Brain microvascular endothelial cell (primary cell): Measurements from ENCODE around the gene BLOC1S2.

Experiments
- DNase-seq: peaks from one replicate; pipeline ENCODE4 v3.0.0-alpha.2; 2020
- H3K27ac ChIP-seq: fragments of 250-450 bp; sonication (Bioruptor Pico); 2 replicates; pipeline ENCODE4 v1.5.1; 2020; ENCODE audit warnings: mild to moderate bottlenecking, moderate library complexity
- H3K27me3 ChIP-seq: fragments of 250-450 bp; sonication (Bioruptor Pico); replicated peaks from 2 replicates; pipeline ENCODE4 v1.5.1; 2020; ENCODE audit warnings: mild to moderate bottlenecking
- H3K36me3 ChIP-seq: fragments of 250-450 bp; sonication (Bioruptor Pico); replicated peaks from 2 replicates; pipeline ENCODE4 v1.5.1; 2020; ENCODE audit warnings: mild to moderate bottlenecking
- H3K4me3 ChIP-seq: 2 replicates; pipeline ENCODE4 v1.5.1; 2011; ENCODE audit warnings: low read depth, mild to moderate bottlenecking, control low read depth, low read length, moderate library complexity
- in situ Hi-C: cut with HindIII; loops from 2 replicates; pipeline ENCODE4 v1.10.0; 2017; ENCODE audit warnings: low sequenced_read_pairs, low pct_ligation_motif_present
- TF ChIP-seq, protein P1 (sequence below): IDR thresholded peaks from 2 replicates; pipeline ENCODE4 v1.5.1; 2011; ENCODE audit warnings: low read depth, mild to moderate bottlenecking, moderate library complexity, low read length, control low read depth, inconsistent platforms; ENCODE audit errors: missing control alignments

BLOC1S2 gene

DNA sequence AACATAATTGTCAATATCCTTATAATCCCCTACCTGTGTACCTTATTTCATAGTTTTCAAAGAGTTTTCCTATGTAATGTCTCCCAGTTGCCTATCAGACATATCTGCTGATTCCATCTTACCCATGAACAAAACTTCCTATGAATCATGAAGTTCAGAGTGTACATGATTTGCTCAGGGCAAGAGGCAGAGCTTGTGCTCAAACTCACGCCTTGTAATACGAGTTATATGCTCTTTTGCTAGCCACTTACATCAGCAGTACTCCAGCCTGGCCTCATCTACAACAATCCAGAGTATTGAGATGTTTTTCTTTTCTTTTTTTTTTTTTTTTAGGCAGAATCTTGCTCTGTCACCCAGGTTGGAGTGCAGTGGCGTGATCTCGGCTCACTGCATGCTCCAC, 31.7 kb upstream of the BLOC1S2 start:
- TF ChIP-seq, protein P1, sequence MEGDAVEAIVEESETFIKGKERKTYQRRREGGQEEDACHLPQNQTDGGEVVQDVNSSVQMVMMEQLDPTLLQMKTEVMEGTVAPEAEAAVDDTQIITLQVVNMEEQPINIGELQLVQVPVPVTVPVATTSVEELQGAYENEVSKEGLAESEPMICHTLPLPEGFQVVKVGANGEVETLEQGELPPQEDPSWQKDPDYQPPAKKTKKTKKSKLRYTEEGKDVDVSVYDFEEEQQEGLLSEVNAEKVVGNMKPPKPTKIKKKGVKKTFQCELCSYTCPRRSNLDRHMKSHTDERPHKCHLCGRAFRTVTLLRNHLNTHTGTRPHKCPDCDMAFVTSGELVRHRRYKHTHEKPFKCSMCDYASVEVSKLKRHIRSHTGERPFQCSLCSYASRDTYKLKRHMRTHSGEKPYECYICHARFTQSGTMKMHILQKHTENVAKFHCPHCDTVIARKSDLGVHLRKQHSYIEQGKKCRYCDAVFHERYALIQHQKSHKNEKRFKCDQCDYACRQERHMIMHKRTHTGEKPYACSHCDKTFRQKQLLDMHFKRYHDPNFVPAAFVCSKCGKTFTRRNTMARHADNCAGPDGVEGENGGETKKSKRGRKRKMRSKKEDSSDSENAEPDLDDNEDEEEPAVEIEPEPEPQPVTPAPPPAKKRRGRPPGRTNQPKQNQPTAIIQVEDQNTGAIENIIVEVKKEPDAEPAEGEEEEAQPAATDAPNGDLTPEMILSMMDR, result no peak
- peaks cover 3% of the 10 kb centered on the region for H3K27me3 ChIP-seq
- DNase-seq, result no peak
- H3K27ac ChIP-seq, result no peak overlapping the region
- no peaks in the 10 kb centered on the region for H3K36me3 ChIP-seq
- in situ Hi-C loops, result no loop called here
- H3K4me3 ChIP-seq, result no peak overlapping the region

DNA sequence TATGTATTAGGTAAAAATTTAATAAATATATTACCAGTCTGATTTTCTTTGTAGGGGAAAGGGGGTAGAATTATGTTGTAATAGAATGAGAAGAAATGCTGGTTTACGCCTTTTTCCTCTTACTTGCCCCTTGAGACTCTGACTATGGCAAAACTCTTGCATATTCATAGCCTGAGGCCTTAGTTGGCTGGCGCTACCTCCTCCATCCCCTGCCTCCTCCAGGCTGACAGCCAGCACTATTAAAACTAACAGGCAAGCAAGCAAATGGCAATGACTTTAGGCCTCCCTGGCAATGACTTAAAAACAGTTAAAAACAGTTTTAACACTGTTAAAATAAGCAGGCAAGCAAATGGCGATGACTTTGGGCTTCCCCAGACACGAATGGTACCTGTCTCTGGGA, 29.1 kb upstream of the BLOC1S2 start:
- Histone ChIP-seq H3K4me3 (no peak overlapping the region), H3K36me3 (no peaks in the 10 kb centered on the region), H3K27ac (no peak overlapping the region), H3K27me3 (peaks cover 12% of the 10 kb centered on the region)
- TF ChIP-seq, protein P1, result no peak
- no peak for DNase-seq
- in situ Hi-C loops, result no loop called here

DNA sequence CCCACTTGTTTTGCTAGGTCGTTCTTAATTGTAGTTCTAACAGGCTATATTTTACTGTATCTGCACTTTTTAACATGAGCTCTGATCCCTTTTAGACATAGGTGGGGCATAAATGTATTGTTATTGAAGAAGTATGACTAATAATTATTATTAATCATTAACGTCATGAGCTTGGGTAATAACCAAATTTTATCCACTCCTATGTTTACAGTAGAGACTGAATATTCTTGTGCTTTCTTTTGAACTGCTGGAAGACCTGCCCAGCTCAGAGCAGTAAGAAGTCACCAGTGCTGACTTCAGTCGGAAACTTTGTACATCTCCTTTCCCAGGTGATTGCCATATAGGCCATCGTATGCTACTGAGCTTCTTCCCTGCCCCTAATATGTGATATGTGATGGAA, 24.8 kb upstream of the BLOC1S2 start:
- Histone ChIP-seq H3K27me3 (peaks cover 12% of the 10 kb centered on the region), H3K27ac (no peak overlapping the region), H3K36me3 (no peaks in the 10 kb centered on the region), H3K4me3 (no peak overlapping the region)
- no peak for DNase-seq
- TF ChIP-seq, protein P1, result no peak
- in situ Hi-C loops, result no loop called here

DNA sequence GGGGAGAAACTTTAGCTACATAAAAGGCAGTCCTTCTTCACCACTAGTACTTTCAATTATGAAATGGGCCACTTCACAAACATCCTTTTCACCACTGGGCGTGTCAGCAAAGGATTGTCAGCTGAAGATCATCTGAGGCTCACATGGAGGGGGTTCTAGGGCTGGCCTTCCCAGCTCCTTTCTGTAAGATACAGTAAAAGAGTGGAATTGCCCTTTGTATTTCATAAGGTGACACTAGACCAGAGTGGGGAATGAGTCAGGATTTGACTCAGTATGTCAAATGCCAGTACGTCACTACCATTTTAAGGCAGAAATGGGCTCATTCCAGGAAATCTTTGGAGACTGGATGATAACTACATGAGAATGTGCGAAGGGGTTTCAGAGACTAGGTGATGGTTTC, 21.2 kb upstream of the BLOC1S2 start:
- Histone ChIP-seq H3K27me3 (peaks cover 8% of the 10 kb centered on the region), H3K4me3 (no peak overlapping the region), H3K27ac (no peak overlapping the region), H3K36me3 (no peaks in the 10 kb centered on the region)
- in situ Hi-C loops, result no loop called here
- TF ChIP-seq, protein P1, result no peak
- peak; percentile 52 for DNase-seq

DNA sequence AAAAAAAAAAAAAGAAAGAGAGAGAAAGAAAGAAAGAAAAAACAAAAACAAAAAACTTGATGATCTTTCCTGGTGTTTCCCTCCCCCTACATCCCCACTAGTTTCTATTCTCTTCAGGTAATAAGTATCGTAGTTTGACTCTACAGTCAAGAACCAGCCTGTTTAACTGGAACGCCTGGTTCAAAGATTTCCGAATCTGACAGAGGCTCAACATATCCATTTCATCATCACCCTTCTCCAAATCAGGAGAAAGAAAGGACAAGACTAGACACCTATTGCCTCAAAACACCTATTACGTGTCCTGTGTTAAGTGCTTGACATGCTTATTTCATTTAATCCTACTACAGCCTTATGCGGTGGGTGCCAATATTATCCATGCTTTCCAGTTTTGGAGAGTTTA, 20.4 kb upstream of the BLOC1S2 start:
- Histone ChIP-seq H3K36me3 (no peaks in the 10 kb centered on the region), H3K27me3 (peaks cover 5% of the 10 kb centered on the region), H3K27ac (no peak overlapping the region), H3K4me3 (no peak overlapping the region)
- TF ChIP-seq, protein P1, result no peak
- no peak for DNase-seq
- in situ Hi-C loops, result no loop called here

DNA sequence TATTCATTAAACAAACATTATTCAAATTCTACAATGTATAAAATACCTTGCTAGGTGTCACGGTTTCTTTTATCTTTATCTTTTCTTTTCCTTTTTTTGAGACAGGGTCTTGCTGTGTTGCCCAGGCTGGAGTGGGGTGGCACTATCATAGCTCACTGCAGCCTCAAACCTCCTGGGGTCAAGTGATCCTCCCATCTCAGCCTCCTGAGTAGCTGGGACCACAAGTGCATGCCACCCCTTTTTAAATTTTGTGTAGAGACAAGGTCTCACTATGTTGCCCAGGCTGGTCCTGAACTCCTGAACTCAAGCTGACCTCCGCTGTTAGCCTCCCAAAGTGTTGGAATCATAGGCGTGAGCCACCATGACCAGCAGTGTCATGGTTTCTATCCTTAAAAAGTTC, 17.9 kb upstream of the BLOC1S2 start:
- TF ChIP-seq, protein P1, result no peak
- Histone ChIP-seq H3K27ac (no peak overlapping the region), H3K36me3 (no peaks in the 10 kb centered on the region), H3K4me3 (no peak overlapping the region), H3K27me3 (no peaks in the 10 kb centered on the region)
- in situ Hi-C loops, result no loop called here
- DNase-seq, result no peak
